Activated CD8-positive, alpha-beta memory T cell treated with anti-CD3 and anti-CD28 coated beads, Interleukin-2, amount 50 U/mL, for 24 hours (primary cell): Measurements from ENCODE around the gene PLA2G7.
"Not testable (repeated sequence)": the region's sequence is repeated elsewhere in the genome, so short reads cannot be mapped to it uniquely, and the experiment has no call there.

Source experiments
- DNase-seq: peaks from one replicate; pipeline ENCODE4 v3.0.0-alpha.2; 2020; ENCODE audit errors: extremely low read depth

PLA2G7 gene

DNA sequence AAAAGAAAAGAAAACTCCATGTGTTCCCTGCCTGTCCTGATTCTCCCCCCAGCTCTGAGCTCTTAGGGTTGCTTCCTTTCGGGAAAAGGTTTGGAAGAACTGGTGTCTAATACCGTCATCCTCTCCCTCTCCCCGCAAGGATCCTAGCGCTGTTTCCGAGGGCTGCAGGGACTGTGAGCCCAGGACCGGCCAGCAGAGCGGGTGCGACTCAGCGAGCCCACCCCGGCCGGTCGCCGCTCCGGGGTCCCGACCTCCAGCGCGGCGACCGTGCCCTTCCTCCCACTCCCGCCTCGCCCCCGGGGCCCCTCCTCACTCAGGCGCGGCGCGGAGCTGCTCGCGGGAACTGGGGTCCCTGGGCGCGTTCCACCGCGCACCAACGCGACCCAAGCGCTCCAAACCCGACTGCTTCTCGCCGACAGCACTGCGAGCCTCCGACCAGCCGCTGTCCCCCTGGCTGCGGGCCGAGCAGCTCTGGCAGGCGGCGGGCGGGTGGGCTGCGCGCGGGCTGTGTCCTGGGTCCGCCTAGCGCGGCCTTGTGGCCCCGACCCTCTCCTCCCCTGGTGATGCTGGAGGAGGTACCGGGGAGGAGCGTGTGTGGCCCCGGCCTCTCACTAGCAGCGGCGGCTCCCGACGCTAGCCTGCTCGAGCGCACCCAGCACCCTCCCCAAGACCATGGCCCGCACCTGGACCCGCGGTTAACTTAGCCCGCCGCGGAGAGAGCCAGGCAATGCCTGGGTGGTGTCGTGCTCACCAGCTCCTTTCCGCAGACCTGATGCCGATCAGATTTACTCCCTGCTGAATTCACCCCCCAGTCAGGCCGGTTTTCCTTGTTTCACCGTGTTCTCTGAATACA, at the start of gene PLA2G7:
TSS of gene PLA2G7 (minus strand) at position 509 of the 853 bp plus-strand sequence. CDS start 12,484 bp downstream, outside the sequence.
- DNase-seq, result no peak

DNA sequence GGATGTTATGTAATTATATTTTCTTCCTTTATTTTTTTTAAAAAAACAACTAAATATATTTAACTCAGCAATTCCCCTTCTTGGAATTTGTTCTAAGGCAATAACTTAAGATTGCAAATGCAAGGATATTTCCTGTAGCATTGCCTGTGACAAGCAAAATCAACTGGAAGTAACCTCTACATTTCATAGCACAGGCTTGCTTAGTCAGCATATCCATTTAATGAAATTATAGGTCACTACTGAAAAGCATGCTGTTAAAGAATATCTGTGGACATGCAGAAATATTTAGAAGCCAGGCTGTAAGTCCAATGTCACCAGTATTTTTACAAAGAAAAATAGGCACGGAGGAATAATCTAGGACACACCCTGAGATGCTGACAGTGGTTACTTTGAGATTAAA, 49.4 kb upstream of the PLA2G7 start:
- no peak for DNase-seq

DNA sequence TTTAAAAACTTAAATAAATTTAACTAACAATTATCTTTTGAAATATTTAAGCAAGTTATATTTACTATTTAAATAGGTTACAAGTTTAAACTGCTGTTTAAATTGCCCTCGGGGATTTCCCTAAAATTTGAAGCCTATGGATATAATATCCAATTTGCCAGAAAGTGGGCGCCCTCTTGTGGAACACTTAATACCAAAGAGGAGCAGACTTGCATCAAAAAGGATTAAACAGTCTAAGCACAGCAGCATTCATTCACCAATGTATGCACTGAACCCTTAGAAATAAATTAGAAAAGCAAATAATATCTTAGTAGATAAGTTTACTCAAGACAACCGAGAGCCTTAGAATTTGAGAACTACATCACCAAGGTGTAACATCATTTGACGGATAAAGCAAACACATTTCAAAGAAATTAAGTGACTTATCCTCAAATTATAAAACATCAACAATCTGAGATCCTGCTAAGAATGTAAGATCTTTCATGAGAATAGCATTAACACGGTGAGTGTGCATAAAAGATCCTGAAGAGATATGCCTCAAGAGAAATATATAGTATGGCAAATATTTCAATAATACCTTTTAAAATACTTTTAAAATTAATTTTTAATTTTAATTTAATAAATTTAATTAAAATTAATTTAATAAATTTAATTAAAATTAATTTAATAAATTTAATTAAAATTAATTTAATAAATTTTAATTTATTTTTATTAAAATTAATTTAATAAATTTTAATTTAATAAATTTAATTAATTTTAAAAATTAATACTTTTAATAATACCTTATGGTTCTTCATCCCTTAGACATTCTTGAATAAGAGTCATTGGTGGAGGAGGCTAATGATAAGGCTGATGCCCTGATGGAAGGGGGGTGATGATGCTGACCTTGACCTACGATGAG, 46.6 kb upstream of the PLA2G7 start:
- no peak for DNase-seq

DNA sequence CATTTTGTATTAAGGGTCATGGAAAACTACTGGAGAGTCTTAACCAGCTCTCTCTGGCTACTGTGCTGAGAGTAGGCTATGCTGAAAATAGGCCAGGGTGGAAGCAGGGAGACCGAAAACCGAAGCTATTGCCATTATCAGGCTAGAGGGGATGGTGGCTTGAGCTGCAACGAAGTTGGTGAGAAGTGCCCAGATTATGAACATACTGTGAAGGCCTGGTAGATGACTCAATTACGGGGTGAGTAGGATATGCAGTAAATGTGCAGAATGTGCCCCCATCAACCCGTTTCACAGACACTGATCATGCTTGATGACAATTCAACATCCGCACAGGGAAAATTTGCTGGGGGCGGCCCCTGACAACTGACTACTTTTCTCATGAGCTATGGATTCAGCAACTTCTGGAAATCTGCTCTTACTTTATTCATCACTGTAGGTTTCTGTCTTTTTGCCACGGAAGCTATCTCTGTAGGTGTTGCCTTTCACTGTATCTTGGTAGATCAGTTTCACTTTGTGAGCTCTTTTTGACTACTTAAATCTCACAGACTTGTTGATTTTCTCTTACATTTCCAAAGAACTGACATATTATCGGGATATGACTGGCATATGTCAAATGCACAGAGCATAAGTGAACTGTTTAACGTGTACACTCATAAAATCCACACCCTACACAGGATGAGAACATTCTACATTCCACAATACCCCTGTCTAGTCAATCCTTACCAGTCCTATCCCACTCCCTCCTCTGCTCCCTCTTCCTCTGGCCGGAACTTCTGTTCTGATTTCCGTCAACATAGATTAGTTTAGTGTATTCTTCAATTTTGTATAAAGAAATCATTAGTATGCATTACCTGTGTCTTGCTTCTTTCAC, 42.5 kb upstream of the PLA2G7 start:
- no peak for DNase-seq

DNA sequence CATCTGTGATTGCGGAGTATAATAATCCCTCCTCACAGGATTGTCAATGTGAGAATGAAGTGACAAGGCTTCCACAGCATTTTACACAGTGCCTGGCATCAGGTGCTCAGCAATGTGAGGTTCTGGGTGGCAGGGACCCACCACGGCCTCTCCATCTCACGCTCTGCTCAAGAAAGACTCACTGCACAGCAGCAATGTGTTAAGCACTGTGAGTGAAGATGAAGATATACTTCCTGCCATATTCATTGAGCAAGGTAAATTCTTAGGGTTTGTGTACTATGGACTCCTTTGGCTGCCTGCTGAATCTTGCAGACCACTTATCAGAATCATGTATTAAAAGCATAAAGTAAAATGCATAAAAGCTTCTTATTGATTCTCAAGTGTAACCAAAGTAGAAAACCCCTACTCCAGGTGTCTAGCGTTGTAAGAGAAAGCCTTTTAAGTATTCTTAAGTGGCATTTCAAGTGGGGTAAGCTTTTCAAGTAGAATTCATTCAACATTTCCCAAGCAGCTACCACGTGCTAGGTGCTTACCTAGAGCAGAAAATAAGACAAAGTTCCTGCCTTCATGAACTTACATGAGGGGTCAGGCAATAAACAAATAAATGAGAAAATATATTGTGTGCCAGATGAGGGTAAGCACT, 41.0 kb upstream of the PLA2G7 start:
- DNase-seq, result no peak

DNA sequence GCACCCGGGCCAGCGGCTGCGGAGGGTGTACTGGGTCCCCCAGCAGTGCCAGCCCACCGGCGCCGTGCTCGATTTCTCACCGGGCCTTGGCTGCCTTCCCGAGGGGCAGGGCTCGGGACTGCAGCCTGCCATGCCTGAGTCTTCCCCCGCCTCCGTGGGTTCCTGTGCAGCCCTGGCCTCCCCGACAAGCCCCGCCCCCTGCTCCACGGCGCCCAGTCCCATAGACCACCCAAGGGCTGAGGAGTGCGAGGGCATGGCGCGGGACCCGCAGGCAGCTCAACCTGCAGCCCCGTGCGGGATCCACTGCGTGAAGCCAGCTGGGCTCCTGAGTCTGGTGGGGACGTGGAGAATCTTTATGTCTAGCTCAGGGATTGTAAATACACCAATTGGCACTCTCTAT, 39.6 kb upstream of the PLA2G7 start:
- DNase-seq, result not testable (repeated sequence)

DNA sequence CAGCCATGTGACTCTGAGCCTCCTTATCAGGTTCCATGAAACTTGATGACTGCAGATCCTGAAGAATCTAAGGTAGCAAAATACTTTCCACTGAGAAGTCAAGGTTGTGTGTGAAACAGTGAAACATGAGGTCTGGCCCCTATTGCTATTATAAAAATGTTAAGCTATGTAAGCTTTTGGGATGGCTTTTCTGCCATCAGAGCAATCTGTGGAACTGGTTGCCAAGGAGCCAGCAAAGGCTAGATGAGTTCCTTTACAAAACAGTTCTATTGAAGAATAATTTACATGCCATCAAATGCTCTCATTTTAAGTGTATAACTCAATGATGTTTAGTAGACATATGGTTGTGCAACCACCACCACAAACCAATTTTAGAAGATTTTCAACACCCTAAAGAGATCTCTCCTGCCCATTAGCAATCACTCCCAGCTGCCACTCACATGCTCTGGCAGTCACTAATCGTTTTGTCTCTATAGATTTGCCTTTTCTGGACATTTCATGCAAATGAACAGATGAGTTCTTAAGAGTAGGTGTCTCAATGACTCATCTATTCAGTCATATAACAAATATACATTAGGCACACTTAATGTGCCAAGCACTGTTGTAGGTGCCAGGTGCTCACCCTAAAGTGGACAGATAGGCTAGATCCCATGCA, 38.2 kb upstream of the PLA2G7 start:
- DNase-seq, result no peak

DNA sequence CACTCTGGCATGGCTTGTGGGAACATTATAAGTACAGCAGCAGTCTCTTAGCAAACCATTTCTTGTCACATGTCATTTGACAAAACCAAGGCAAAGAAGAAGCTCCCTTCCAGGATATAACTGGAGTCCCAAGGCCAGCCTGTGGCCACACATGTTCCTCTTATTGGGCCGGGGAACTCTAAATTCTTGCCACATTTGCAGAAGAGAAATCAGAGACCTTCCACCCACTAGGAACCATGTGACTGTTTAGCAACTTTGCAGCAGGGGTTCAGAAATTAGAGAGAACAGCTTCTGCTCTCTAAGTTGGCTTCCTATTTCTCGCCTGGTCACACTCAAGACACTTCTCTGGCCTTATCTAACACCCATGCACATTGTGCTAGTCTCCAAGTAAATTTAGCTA, 37.6 kb upstream of the PLA2G7 start:
- no peak for DNase-seq

DNA sequence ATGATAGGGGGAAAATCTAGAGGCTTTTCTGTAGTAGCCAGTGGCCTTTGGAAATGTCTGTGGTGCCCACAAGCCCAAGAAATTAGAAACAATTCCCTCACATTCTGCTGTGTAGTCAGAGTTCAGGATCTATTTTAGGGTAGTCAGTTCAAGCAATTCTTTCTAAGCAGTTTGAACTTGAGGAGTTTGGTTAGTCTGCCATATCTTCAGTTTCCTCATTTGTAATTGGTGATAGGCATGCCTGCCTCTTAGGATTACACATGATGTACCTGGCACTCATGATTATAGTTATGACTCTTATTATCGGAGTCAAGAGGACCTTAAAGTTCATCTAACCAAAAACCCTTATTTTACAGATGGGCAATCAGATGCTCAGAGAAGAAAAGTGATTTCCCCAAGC, 36.8 kb upstream of the PLA2G7 start:
- DNase-seq, result no peak

DNA sequence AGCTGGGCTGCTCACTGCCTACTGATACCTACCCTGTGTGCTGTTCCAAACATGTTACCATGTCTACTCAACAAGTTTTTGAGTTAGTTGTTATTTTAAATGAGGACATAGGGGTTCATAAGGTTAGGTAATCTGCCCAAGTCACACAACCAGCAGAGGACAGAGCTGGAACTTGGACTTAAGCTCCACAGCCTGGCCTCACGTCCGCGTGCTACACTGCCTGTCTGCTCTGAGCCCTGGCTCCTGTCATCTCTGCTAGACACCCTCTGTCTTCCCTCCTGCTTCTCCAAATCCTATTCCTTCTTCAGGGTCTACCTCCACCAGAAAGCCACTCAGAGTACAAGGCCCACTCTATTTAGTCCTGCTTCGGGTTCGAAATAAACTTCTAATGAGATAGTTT, 29.8 kb upstream of the PLA2G7 start:
- DNase-seq, result no peak

DNA sequence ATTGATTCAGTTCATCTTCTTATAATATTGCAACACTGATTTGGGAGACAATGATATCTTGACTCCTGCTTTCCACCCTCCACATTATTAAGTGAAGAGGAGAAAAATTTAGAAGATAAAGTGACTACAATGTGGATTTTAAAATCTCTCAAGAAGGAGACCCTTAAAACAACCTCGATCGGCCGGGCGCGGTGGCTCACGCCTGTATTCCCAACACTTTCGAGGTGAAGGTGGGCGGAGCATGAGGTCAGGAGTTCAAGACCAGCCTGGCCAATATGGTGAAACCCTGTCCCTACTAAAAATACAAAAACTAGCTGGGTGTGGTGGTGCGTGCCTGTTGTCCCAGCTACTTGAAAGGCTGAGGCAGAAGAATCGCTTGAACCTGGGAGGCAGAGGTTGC, 29.1 kb upstream of the PLA2G7 start:
- DNase-seq, result not testable (repeated sequence)

DNA sequence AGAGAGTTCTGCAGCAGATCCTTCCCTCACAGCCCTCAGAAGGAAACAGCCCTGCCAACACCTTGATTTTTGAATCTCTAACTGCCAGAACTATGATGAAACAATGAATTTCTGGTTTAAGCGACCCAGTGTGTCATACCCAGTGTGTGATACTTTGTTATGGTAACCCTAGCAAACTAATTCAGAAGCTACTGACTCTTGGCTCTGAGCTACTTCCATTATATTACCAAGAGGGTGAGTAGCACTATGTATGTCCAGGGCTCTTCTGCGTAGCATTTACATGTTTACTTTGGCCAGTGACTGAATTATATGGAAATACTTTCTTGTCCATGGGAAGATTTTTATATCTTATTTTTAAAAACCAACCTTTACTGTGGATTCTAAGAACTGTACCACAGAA, 28.3 kb upstream of the PLA2G7 start:
- DNase-seq, result no peak

DNA sequence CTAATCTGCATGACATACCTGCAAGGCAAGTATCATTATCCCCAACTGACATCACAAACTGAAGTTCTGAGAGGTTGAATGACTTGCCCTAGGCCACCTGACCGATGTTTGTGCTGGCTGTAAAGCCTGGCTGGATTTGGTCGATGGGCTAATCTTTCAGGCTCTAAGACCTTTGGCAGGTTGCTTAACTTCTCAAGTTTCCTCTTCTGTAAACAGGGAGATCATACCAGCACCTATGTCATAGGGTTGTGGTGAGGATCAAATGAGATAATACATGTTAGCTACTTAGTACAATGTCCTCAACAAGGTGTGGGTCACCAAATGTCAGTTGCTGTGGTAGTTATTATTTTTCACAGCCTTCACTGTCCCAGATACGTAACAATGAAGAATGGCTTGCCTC, 25.8 kb upstream of the PLA2G7 start:
- no peak for DNase-seq

DNA sequence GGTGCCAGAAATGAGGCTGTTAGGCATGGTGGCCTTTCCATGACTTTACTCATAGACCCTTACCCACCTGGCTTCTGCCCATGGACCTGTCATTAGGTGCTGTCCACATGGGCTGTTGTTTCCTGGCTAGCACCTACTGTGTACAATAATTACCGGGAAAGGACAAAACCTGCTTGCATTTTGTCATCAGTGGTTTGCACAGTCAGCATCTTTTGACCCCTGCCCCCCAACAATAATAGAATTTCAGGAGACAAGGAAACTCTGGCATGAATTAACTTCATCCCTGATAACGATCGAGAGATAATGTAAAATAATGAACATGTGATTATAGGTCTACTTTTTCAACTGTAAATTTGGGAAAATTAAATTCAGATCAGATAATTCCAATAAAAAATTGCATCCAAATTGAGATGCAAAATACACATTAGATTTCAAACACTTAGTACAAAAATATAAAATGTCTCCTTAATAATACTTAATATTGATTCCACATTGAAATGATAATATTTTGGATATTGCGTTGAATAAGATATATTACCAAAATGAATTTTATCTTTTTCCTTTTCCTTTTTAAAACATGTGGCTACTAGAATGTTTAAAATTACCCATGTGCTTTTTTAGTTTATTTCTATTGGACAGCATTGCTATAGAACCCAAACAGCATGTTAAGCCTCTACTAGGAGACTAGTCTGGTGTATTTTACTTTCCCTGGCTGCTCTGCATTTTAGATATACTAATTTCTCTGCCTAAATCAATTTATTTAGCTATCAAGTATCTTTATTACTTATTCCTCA, 24.0 kb upstream of the PLA2G7 start:
- no peak for DNase-seq

DNA sequence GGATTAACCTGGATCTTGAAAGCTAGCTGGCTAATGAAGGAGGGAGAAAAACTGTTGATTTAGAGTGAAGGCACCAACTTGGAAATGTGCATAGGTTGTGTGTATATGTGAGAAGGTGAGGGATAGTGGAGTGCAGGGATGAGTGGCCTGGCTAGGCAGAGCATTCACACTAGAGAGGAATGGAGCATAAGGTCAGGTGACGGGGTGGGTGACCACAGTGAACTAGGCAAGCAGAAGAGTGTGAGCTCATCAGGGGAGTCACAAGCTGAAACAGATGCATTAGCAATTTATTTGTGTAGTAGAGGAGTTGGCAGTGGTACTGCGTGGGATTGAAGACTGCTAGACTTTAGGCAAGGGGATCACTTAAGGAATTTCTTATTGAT, 22.0 kb upstream of the PLA2G7 start:
- no peak for DNase-seq

DNA sequence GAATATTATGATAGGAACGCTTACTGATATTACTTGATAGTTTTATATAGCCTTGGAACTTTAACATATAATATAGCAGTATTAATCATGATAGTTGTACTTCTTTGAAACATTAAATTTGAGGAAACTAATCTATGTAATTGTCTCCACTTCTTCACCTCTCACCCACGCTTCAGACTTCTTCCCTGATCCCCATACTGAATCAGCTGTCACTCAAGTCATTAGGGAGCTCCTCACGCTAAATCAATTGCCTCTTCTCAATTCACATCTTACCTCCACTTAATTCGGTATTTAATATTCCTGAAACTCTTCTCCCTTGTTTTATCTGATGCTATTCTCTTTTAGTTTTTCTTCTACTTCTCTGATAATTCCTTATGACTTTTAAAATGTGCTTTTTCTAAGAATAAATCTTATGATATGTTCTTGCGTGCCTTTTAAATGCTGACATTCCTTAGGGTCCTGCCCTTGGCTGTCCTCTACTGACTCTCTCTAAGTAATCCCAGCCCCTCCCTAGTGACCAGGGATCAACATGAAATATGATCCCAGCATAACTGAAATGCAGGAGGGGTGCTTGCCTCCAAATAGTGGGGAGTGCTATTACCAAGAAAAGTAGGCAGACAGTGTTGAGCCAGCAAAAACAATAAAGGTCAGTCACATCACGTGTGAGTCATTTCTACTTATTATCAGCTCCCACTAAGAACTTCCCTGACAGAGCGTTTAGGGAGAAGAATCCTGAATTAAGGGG, 21.5 kb upstream of the PLA2G7 start:
- no peak for DNase-seq

DNA sequence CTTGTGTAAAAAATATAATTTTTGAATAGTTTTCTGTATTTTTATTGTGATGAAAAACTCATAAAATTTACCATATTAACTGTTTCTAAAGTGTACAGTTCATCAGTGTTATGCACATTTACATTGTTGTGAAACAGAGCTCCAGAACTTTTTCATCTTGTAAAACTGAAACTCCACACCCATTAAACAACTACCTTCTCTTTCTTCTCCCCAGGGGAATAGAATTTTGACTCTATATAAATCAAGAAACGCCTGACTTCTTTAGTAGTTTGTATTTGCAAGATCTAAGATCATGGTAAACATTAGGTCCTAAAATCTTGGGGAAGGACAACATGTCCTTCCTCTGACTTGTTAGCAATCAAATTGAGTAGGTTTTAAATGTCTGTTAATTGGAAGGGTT, 20.7 kb upstream of the PLA2G7 start:
- DNase-seq, result no peak

DNA sequence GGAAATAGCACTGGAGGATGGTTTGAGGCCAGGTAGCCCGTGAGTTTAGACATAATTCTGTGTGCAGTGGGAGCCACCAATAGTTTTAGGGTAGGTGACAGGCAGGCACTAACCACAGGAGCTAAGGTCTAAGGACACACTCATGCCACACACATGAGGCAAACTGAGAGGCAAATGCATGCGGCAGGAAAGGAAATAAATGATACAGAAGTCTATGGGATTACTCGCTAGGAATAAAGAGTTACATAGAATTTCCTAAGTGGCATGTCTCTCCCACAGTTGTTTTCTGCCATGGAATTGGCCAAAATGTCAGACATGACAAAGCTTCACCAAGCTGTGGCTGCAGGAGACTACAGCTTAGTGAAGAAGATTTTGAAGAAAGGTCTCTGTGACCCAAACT, 16.5 kb upstream of the PLA2G7 start:
- DNase-seq, result no peak

DNA sequence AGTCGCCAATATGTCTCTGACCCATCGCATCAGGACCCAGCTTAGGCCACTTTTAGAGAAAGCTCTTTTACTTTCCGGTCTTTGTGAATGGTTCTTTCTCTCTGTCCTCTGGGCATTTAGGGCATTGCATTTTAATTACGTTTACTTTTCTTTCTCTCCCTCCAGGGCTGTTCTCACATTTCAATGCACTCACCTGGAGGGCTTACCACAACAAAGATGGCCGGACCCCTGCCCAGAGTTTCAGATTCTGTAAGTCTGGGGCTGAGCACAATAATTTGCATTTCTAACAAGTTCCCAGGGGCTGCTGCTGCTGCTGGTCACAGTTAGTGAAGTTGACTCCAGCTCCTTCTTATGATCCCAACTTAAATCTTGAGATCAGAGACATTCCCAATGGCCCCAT, 14.6 kb upstream of the PLA2G7 start:
- no peak for DNase-seq
